GM20000 (cell line): ENCODE data around the gene FAM3D.
A peak's percentile ranks its signal among the peaks of the same experiment; 100 is the strongest.

Experiments
- DNase-seq: peaks from one replicate; pipeline ENCODE4 v3.0.0; 2012; ENCODE audit warnings: low spot score
- TF ChIP-seq, protein P1 (sequence below): IDR thresholded peaks from 2 replicates; pipeline ENCODE4 v1.5.1; 2012; ENCODE audit warnings: mild to moderate bottlenecking, control low read depth; ENCODE audit errors: extremely low read depth, missing control alignments

FAM3D gene

DNA sequence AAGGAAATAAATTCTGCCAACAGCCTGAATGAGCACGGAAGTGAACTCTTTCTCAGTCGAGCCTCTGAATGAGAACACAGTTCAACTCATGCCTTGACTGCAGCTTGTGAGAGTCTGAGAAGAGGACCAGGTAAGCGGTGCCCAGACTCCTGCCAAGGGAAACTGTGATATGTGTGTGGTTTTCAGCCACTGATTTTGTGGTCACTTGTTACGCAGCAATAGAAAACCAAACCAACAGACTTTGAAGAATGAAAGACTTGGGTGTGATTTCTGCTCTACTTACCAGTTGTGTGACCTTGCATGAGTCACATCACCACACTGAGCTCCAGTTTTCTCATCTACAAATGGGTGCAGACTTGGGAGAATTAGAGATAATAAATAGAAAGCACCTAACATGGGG, 58.8 kb downstream of the FAM3D start:
- DNase-seq, result no peak
- TF ChIP-seq, protein P1, sequence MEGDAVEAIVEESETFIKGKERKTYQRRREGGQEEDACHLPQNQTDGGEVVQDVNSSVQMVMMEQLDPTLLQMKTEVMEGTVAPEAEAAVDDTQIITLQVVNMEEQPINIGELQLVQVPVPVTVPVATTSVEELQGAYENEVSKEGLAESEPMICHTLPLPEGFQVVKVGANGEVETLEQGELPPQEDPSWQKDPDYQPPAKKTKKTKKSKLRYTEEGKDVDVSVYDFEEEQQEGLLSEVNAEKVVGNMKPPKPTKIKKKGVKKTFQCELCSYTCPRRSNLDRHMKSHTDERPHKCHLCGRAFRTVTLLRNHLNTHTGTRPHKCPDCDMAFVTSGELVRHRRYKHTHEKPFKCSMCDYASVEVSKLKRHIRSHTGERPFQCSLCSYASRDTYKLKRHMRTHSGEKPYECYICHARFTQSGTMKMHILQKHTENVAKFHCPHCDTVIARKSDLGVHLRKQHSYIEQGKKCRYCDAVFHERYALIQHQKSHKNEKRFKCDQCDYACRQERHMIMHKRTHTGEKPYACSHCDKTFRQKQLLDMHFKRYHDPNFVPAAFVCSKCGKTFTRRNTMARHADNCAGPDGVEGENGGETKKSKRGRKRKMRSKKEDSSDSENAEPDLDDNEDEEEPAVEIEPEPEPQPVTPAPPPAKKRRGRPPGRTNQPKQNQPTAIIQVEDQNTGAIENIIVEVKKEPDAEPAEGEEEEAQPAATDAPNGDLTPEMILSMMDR, result no peak

DNA sequence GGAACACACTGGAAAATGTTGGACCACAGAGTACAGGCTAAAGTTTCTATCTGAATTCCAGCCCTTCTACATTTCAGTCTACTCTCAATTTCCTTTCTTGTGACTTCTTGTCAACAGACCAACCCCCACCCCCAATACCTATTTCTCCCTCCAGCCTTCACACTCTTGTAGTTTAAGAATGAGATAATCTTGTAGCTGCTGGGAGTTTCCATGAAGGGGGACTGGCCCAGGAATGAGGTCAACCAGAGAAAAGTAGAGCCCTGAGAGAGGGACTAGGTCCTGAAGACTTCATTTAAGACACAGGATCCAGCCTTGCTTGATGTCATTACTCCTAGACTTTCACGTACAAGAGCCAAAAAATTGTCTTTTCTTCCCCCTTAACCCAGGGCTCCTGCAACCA, 59.9 kb downstream of the FAM3D start:
- DNase-seq, result peak; percentile 33
- TF ChIP-seq, protein P1, result no peak

DNA sequence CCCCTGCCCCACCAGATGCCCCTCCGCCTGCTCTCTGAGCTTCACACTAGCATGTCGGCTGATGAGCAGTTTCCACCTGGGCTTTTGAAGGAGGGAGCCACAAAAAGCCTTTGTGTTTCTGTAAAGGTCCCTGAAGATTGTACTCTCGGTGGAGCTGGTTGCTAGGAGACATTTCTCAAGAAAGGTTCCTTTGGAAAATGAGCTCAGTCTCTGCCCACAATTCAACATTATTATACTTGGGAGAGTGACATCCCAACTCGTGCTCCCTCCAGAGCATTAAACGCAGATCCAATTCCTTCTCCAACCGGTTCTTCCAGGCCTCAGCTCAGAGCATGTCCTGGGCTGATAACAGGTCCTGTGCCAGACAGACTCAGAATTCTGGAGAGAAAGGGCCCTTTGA, 62.5 kb downstream of the FAM3D start:
- TF ChIP-seq, protein P1, result no peak
- DNase-seq, result no peak

DNA sequence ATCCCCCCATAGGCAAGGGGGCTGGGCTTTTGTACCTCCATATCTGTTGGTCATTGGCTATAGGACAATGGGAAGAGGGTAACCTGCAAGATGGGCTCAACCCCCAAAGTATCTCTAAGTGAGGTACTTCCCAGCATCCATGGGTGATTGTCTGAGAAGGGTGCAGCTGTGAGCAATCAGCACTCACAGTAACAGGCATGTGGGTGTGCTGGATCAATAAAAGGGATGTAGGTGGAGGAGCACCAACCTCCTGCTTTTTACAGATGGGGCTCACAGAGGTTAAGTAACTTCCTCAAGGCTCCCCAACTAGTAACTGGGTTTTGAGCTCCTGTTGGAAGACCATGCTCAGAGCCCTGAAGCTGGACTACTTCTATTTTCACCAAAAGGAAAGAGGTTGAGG, 63.0 kb downstream of the FAM3D start:
- no peak for DNase-seq
- TF ChIP-seq, protein P1, result no peak

DNA sequence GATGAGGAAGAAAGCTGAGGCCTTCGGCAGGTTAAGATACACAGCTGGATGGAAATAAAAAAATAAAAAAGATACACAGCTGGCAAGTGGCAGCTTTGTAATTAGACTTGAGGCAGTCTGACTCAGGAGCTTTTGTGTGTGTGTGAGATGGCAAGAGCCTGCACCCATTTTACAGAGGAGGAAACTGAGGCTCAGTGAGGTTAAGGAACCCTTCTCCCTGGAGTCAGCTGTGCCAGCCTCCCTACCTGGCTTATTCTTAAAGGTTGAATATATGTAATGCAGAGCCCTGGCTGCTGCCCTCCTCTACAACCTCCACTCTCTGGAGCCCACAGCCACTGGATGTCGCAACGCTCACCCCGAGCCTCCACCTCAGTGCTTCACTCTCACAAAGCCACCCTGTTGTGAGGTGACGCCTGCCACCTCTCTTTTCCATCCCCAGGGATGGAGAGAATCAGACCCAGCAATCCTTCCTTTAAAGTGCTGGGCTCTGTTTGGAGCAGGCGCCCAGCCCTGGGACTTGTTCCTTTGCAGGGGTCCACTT, 68.7 kb downstream of the FAM3D start:
- DNase-seq, result no peak
- TF ChIP-seq, protein P1, result no peak

DNA sequence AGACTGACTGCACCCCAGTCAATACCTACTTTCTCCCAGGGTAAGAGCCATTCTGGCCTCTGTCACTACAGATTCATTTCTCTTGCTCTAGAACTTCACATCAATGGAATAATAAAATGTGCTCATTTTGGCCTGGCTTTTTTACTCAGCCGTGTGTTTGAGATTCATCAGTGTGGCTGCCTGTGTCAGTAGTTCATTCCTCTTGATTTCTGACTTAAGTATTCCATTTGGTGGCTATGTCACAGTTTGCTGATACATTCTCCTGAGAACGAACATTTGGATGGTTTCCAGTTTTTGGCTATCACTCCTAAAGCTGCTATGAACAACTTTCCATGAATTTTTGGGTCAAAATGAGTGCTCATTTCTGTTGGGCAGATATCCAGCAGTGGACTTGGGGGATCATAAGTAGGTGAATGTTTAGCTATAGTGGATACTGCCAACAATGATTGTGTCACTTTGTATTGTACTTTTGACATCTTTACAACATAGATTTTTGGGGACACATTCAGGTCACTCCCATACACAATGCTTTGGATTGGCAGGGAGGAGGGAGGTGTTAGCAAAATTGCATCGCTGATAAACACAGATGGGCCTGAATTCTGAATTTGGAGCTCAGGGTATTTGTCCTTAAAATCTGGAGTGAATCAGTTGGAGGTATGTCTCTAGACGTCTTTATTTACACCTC, 69.6 kb downstream of the FAM3D start:
- no peak for DNase-seq
- TF ChIP-seq, protein P1, result no peak

GRCh38 chr3:58594117-58594516, 72.5 kb downstream of the FAM3D start:
- no peak for DNase-seq

More at GRCh38 chr3:58594117-58594516, 72.5 kb downstream of the FAM3D start:
- TF ChIP-seq, protein P1, result no peak
